H1 (cell line): Measurements from ENCODE around the gene BTBD7. TPM values are rescaled to one million over a fixed set of nuclear protein-coding genes. Genes with fewer than 3 reads are reported as not detected.

ENCODE experiments used
- CTCF ChIA-PET: fragments of 300-600 bp; sonication (Branson Sonifier 250); formaldehyde crosslinking; loops from one replicate; lab custom pipeline; 2021; ENCODE audit not compliant: partially characterized antibody; lab: Charles Lee
- POLR2A ChIA-PET: fragments of 300-600 bp; sonication (Branson Sonifier 250); formaldehyde crosslinking; loops from one replicate; lab custom pipeline; 2021; ENCODE audit warnings: inconsistent platforms; ENCODE audit not compliant: partially characterized antibody; lab: Charles Lee
- DNase-seq, 2 experiments: peaks; one replicate each; pipeline versions ENCODE4 v3.0.0 to v3.0.0-alpha.2; 2010 to 2022; ENCODE audit warnings: low spot score in 2 of 2, low read depth in 1 of 2, mixed read lengths in 1 of 2
- FAIRE-seq: peaks from 2 replicates; lab custom pipeline; 2011; peaks lifted over from hg19 to GRCh38; lab: Jason Lieb, UNC
- H2AFZ ChIP-seq: 2 replicates; pipeline ENCODE4 v1.8.1; 2012; ENCODE audit warnings: low read length, inconsistent platforms
- H2AK5ac ChIP-seq: 2 replicates; pipeline ENCODE4 v1.6.1; 2013; ENCODE audit warnings: low read depth, low read length
- H2BK120ac ChIP-seq: replicated peaks from 2 replicates; pipeline ENCODE3; 2013; ENCODE audit warnings: low read depth, low read length, inconsistent platforms
- H2BK12ac ChIP-seq: 2 replicates; pipeline ENCODE4 v1.6.1; 2013; ENCODE audit warnings: low read depth, low read length
- H2BK15ac ChIP-seq: 2 replicates; pipeline ENCODE4 v1.6.1; 2013; ENCODE audit warnings: low read length
- H2BK20ac ChIP-seq: 2 replicates; pipeline ENCODE4 v1.6.1; 2013; ENCODE audit warnings: low read length
- H2BK5ac ChIP-seq: 2 replicates; pipeline ENCODE4 v1.6.1; 2013; ENCODE audit warnings: low read depth, low read length
- H3K14ac ChIP-seq: 2 replicates; pipeline ENCODE4 v1.6.1; 2013; ENCODE audit warnings: inconsistent platforms; ENCODE audit not compliant: insufficient read length
- H3K18ac ChIP-seq: 2 replicates; pipeline ENCODE4 v1.6.1; 2013; ENCODE audit warnings: low read length; ENCODE audit errors: extremely low read depth
- H3K23ac ChIP-seq: 2 replicates; pipeline ENCODE4 v1.6.1; 2013; ENCODE audit warnings: inconsistent platforms; ENCODE audit not compliant: insufficient read length
- H3K23me2 ChIP-seq: 2 replicates; pipeline ENCODE4 v1.6.1; 2013; ENCODE audit warnings: low read depth, low read length
- H3K27ac ChIP-seq: 2 replicates; pipeline ENCODE4 v1.6.1; 2011; ENCODE audit warnings: low read depth, low read length, inconsistent platforms
- H3K27me3 ChIP-seq, 4 experiments: replicated peaks in 1 of 4; 1 replicate in 1 of 4; 2 replicates in 3 of 4; pipeline versions ENCODE4 v1.6.1 to v1.8.1; 2011 to 2013; ENCODE audit warnings: low read length in 3 of 4, mild to moderate bottlenecking in 3 of 4, inconsistent platforms in 2 of 4, mixed read lengths in 2 of 4, moderate library complexity in 1 of 4; ENCODE audit not compliant: control insufficient read depth in 3 of 4, insufficient read depth in 3 of 4; ENCODE audit errors: extremely low read depth in 1 of 4
- H3K36me3 ChIP-seq, 4 experiments: 2 replicates each; pipeline versions ENCODE4 v1.6.1 to v1.8.1; 2011 to 2013; ENCODE audit warnings: mild to moderate bottlenecking in 4 of 4, low read length in 3 of 4, moderate library complexity in 2 of 4, control low read depth in 1 of 4, inconsistent platforms in 1 of 4; ENCODE audit not compliant: insufficient read depth in 4 of 4, control insufficient read depth in 2 of 4
- H3K4ac ChIP-seq: replicated peaks from 2 replicates; pipeline ENCODE3; 2013; ENCODE audit warnings: low read length, low read depth, mixed read lengths, inconsistent platforms; ENCODE audit not compliant: insufficient read length
- H3K4me1 ChIP-seq, 4 experiments: replicated peaks in 1 of 4; 1 replicate in 1 of 4; 2 replicates in 3 of 4; pipeline versions ENCODE4 v1.6.1 to v1.8.1; 2011 to 2013; ENCODE audit warnings: low read length in 3 of 4, inconsistent platforms in 2 of 4, mixed read lengths in 1 of 4; ENCODE audit not compliant: insufficient read depth in 4 of 4, control insufficient read depth in 3 of 4
- H3K4me2 ChIP-seq, 2 experiments: 2 replicates each; pipeline versions ENCODE4 v1.6.1 to v1.8.1; 2011 to 2013; ENCODE audit warnings: low read depth in 2 of 2, low read length in 2 of 2, control low read depth in 1 of 2, inconsistent platforms in 1 of 2, mild to moderate bottlenecking in 1 of 2; ENCODE audit not compliant: insufficient read depth in 1 of 2
- H3K4me3 ChIP-seq, 4 experiments: fragments of 200-600, 300-600 bp in 1 of 4; sonication (generic), shearing (Covaris generic), sonication (Bioruptor Twin) in 1 of 4; 2 replicates each; pipeline versions ENCODE4 v1.5.1 to v1.8.1; 2011 to 2016; ENCODE audit warnings: low read length in 4 of 4, low read depth in 3 of 4, control low read depth in 2 of 4, inconsistent platforms in 2 of 4, mild to moderate bottlenecking in 2 of 4, mixed read lengths in 1 of 4, moderate library complexity in 1 of 4; ENCODE audit not compliant: insufficient read depth in 2 of 4; ENCODE audit errors: extremely low read depth in 1 of 4
- H3K56ac ChIP-seq: replicated peaks from 2 replicates; pipeline ENCODE3; 2013; ENCODE audit warnings: low read depth, mild to moderate bottlenecking, mixed read lengths, low read length, inconsistent platforms; ENCODE audit not compliant: insufficient read length
- H3K79me1 ChIP-seq: 2 replicates; pipeline ENCODE4 v1.6.1; 2013; ENCODE audit warnings: low read depth, low read length, control low read depth
- H3K79me2 ChIP-seq, 2 experiments: 2 replicates each; pipeline versions ENCODE4 v1.6.1 to v1.8.1; 2012 to 2013; ENCODE audit warnings: low read length in 2 of 2, mild to moderate bottlenecking in 2 of 2, inconsistent platforms in 1 of 2; ENCODE audit not compliant: insufficient read depth in 2 of 2, control insufficient read depth in 1 of 2
- H3K9ac ChIP-seq, 4 experiments: replicated peaks in 1 of 4; 1 replicate in 1 of 4; 2 replicates in 3 of 4; pipeline versions ENCODE4 v1.6.1 to v1.8.1; 2011 to 2013; ENCODE audit warnings: low read depth in 3 of 4, low read length in 3 of 4, control low read depth in 2 of 4, mild to moderate bottlenecking in 2 of 4, moderate library complexity in 2 of 4, inconsistent platforms in 1 of 4; ENCODE audit errors: extremely low read depth in 1 of 4
- H3K9me3 ChIP-seq, 2 experiments: 2 replicates each; pipeline versions ENCODE4 v1.6.1 to v1.8.1; 2012 to 2013; ENCODE audit warnings: mild to moderate bottlenecking in 2 of 2, moderate library complexity in 2 of 2, control low read depth in 1 of 2, inconsistent platforms in 1 of 2, low read depth in 1 of 2, low read length in 1 of 2, mixed read lengths in 1 of 2; ENCODE audit not compliant: insufficient read depth in 2 of 2
- H4K20me1 ChIP-seq, 2 experiments: replicated peaks in 1 of 2; 2 replicates each; pipeline versions ENCODE3 to v1.8.1; 2011 to 2013; ENCODE audit warnings: inconsistent platforms in 2 of 2, low read length in 2 of 2, mild to moderate bottlenecking in 1 of 2; ENCODE audit not compliant: insufficient read depth in 2 of 2, control insufficient read depth in 1 of 2
- H4K5ac ChIP-seq: 2 replicates; pipeline ENCODE4 v1.6.1; 2013; ENCODE audit warnings: low read length, low read depth, mixed read lengths, inconsistent platforms; ENCODE audit not compliant: insufficient read length
- H4K8ac ChIP-seq: 2 replicates; pipeline ENCODE4 v1.8.0; 2013; ENCODE audit warnings: mild to moderate bottlenecking, moderate library complexity, low read length, inconsistent platforms; ENCODE audit not compliant: insufficient read depth; ENCODE audit errors: extremely low read depth
- H4K91ac ChIP-seq: replicated peaks from 2 replicates; pipeline ENCODE3; 2013; ENCODE audit warnings: low read length, mixed read lengths, inconsistent platforms; ENCODE audit not compliant: insufficient read length
- BACH1 ChIP-seq: IDR thresholded peaks from 2 replicates; pipeline ENCODE4 v1.6.1; 2012; ENCODE audit warnings: low read length, improper control_type of control experiment
- CHD2 ChIP-seq: IDR thresholded peaks from 2 replicates; pipeline ENCODE4 v1.6.1; 2012; ENCODE audit warnings: low read length, improper control_type of control experiment
- EZH2 ChIP-seq: fragments of 200-600 bp; sonication (generic); IDR thresholded peaks from 2 replicates; pipeline ENCODE4 v1.7.1; 2012; ENCODE audit warnings: low read depth, mild to moderate bottlenecking, moderate library complexity, low read length, inconsistent platforms; ENCODE audit not compliant: severe bottlenecking
- FOSL1 ChIP-seq: IDR thresholded peaks from 2 replicates; pipeline ENCODE4 v1.6.1; 2011; ENCODE audit warnings: mild to moderate bottlenecking, low read depth, low read length, moderate library complexity; ENCODE audit not compliant: insufficient read depth
- HDAC6 ChIP-seq: IDR thresholded peaks from one replicate; pipeline ENCODE4 v1.7.1; 2012; ENCODE audit warnings: low read depth, mild to moderate bottlenecking, inconsistent platforms, low read length, moderate library complexity
- JUN ChIP-seq: IDR thresholded peaks from 2 replicates; pipeline ENCODE4 v1.6.1; 2011; ENCODE audit warnings: low read depth, mild to moderate bottlenecking, improper control_type of control experiment, low read length
- POLR2AphosphoS5 ChIP-seq: IDR thresholded peaks from 2 replicates; pipeline ENCODE4 v1.6.1; 2011; ENCODE audit warnings: low read depth, low read length
- RFX5 ChIP-seq: IDR thresholded peaks from 2 replicates; pipeline ENCODE4 v1.6.1; 2011; ENCODE audit warnings: low read depth, low read length, improper control_type of control experiment, borderline replicate concordance
- SAP30 ChIP-seq: fragments of 300-600 bp; sonication (generic); IDR thresholded peaks from 2 replicates; pipeline ENCODE4 v1.7.1; 2012; ENCODE audit warnings: low read length, moderate library complexity, mild to moderate bottlenecking, inconsistent platforms; ENCODE audit not compliant: insufficient read depth, insufficient replicate concordance
- SIN3A ChIP-seq, 2 experiments: IDR thresholded peaks in 1 of 2; conservative IDR thresholded peaks in 1 of 2; 2 replicates each; pipeline ENCODE4 v1.6.1; 2011 to 2012; ENCODE audit warnings: low read length in 2 of 2, improper control_type of control experiment in 1 of 2, low read depth in 1 of 2, mild to moderate bottlenecking in 1 of 2
- SP2 ChIP-seq: IDR thresholded peaks from 2 replicates; pipeline ENCODE4 v1.6.1; 2012; ENCODE audit warnings: mild to moderate bottlenecking, low read length, inconsistent platforms
- TEAD4 ChIP-seq: IDR thresholded peaks from 2 replicates; pipeline ENCODE4 v1.6.1; 2012; ENCODE audit warnings: low read depth, low read length, inconsistent platforms, mixed read lengths
- WGBS, 2 experiments: shearing (Covaris generic) in 1 of 2; methylation state at CpG; one replicate each; pipeline versions ENCODE4 v1.1.6 to v1.1.7; 2013 to 2015; ENCODE audit warnings: low lambda C conversion rate in 2 of 2, mixed read lengths in 2 of 2, inconsistent platforms in 1 of 2, low coverage in 1 of 2, missing lambda C conversion rate in 1 of 2; ENCODE audit not compliant: insufficient replicate concordance in 2 of 2, insufficient coverage in 1 of 2, insufficient read length in 1 of 2; ENCODE audit errors: extremely low coverage in 1 of 2, missing lambda C conversion rate in 1 of 2; 5-methylcytosine and 5-hydroxymethylcytosine counted together
- polyA plus RNA-seq, 7 experiments: library from polyadenylated mRNA; depleted of rRNA in 3 of 7; stranded (reverse) in 5 of 7; unstranded in 2 of 7; fragments of >200 nt in 5 of 7; fragments of 200-250 nt in 2 of 7; gene quantifications; 1 replicate in 5 of 7; 2 replicates in 1 of 7; 4 replicates in 1 of 7; pipeline versions ENCODE4 v1.2.1 to v1.2.3, GENCODE V29; 2011 to 2013; ENCODE audit warnings: missing spikeins in 2 of 7, mixed read lengths in 2 of 7
- total RNA-seq: library from RNA; stranded (reverse); fragmentation: NEBNext Ultra II Directional; extraction: Animal tissue kit (Norgen Biotek cat#: 25700); gene quantifications from 2 replicates; pipeline ENCODE4 v1.2.1, GENCODE V29; 2021

Gene BTBD7
- total and polyA plus RNA-seq, 2 of the 8 experiments (the other 6 are each of a cell fraction or from before 2014, with no cell fraction given) = 12.1 to 46.1 TPM

GRCh38 chr14:93318927-93319326 lies 13.9 kb downstream of the BTBD7 start:
- Histone ChIP-seq H4K5ac (no peak overlapping the region), H3K23ac (no peak overlapping the region), H4K8ac (no peak overlapping the region), H2AK5ac (no peak overlapping the region), H4K20me1 (peaks cover 0 to 2% of the 10 kb centered on the region in 2 experiments), H3K79me2 (peaks cover 0 to 96% of the 10 kb centered on the region in 2 experiments; a peak in 2 of 4 replicates), H3K79me1 (peaks cover 10% of the 10 kb centered on the region; the same call in 1 of the 2 replicates), H3K18ac (no peak overlapping the region), H3K36me3 (no peaks in the 10 kb centered on the region), H3K56ac (no peak overlapping the region), H3K14ac (no peak overlapping the region), H3K4me1 (peaks cover 0 to 14% (median 6%) of the 10 kb centered on the region in 4 experiments; a peak in 6 of 7 replicates), H2BK15ac (no peak overlapping the region), H3K9me3 (no peaks in the 10 kb centered on the region), H3K4me3 (no peak overlapping the region), H3K27me3 (no peaks in the 10 kb centered on the region), H3K27ac (no peak overlapping the region), H4K91ac (no peak overlapping the region), H3K4ac (no peak overlapping the region), H2BK120ac (no peak overlapping the region), H3K23me2 (no peaks in the 10 kb centered on the region), H2BK20ac (no peak overlapping the region; the same call in 1 of the 2 replicates), H2BK5ac (0 out of 2 replicates have a peak overlapping the region, but pooled peaks have one; percentile 60), H3K4me2 (no peak overlapping the region), H2AFZ (no peak overlapping the region), H3K9ac (peak overlapping the region in 1 of 4 experiments; percentile 56; a peak in 2 of 7 replicates), H2BK12ac (no peak overlapping the region)
- DNase-seq (no peak), FAIRE-seq (no peak)
- CTCF ChIA-PET = interaction anchor here (1.2 to 1.5 kb wide), 2 partner anchors 11 to 17 kb away, joined by 3 to 7 read pairs; no protein-coding TSS in a partner anchor
- POLR2A ChIA-PET = interaction anchor here (1.8 kb wide), 1 partner anchor 13 kb away, joined by 5 read pairs; no protein-coding TSS in a partner anchor
- TF ChIP-seq EZH2 (no peak), JUN (no peak), SIN3A (conservative IDR thresholded peaks at IDR 0.05 in 1 of 2, IDR thresholded peaks at IDR 0.05 in 1 of 2; ENCODE audit: low read depth in 1 of 2, low read length in 2 of 2) (no peak), FOSL1 (no peak), BACH1 (no peak), RFX5 (no peak), HDAC6 (no peak), POLR2AphosphoS5 (no peak), CHD2 (no peak), SAP30 (no peak), TEAD4 (no peak), SP2 (no peak)
- 76% methylated on average over 5 of the region's 5 CpGs; no CpG with 5 or more reads in 1 of the 2 experiments for WGBS, 2 experiments
